Adrenal gland (tissue), 5 donors: ENCODE data around the gene KRTAP10-8.
"Not testable (repeated sequence)": the region's sequence is repeated elsewhere in the genome, so short reads cannot be mapped to it uniquely, and the experiment has no call there.

Source experiments
- CTCF ChIP-seq, 6 experiments: fragments of 450-650 bp in 4 of 6; fragments of 200-600 bp in 2 of 6; sonication (generic) in 1 of 6; IDR thresholded peaks; 1 replicate in 5 of 6; 2 replicates in 1 of 6; pipeline versions ENCODE4 v1.5.1 to v1.8.0; 2016 to 2021; ENCODE audit warnings: antibody characterized with exemption in 6 of 6, mild to moderate bottlenecking in 2 of 6, moderate library complexity in 1 of 6
- POLR2A ChIP-seq, 2 donors: fragments of 450-650 bp; IDR thresholded peaks; one replicate each; pipeline ENCODE4 v1.6.1; 2017; ENCODE audit warnings: antibody characterized with exemption in 2 of 2, mild to moderate bottlenecking in 2 of 2, moderate library complexity in 1 of 2
- donor health status: DM: no; HTN: no; CAD: no.

- TF ChIP-seq CTCF, POLR2A (IDR thresholded peaks at IDR 0.05): not testable (repeated sequence)
These were observed 34.7 kb downstream of the KRTAP10-8 start, which contains the start of gene KRTAP10-11 for GRCh38 chr21:44646366-44647221.
